HUDEP-2 (cell line): Measurements from ENCODE around the gene ZNF503.
A peak's percentile ranks its signal among the peaks of the same experiment; 100 is the strongest.

Source experiments
- DNase-seq, 76 experiments: peaks; one replicate each; lab custom pipeline; 2025; ENCODE audit not compliant: unreplicated experiment in 76 of 76; lab: John Stamatoyannopoulos, UW

ZNF503 gene

GRCh38 chr10:75431180-75432111, 29.9 kb upstream of the ZNF503 start, which contains the start of gene LRMDA:
Gene LRMDA (plus strand): TSS chr10:75431624.
- peak in 23 of 76 experiments; percentile 9 to 45 (median 21) for DNase-seq

- peak in 45 of 76 experiments; percentile 6 to 67 (median 30) for DNase-seq
Measured at GRCh38 chr10:75430000-75430763, 28.6 kb upstream of the ZNF503 start.

- DNase-seq = peak in 3 of 76 experiments; percentile 6 to 15 (median 14)
Measured at GRCh38 chr10:75429159-75429827, 27.7 kb upstream of the ZNF503 start.

DNA sequence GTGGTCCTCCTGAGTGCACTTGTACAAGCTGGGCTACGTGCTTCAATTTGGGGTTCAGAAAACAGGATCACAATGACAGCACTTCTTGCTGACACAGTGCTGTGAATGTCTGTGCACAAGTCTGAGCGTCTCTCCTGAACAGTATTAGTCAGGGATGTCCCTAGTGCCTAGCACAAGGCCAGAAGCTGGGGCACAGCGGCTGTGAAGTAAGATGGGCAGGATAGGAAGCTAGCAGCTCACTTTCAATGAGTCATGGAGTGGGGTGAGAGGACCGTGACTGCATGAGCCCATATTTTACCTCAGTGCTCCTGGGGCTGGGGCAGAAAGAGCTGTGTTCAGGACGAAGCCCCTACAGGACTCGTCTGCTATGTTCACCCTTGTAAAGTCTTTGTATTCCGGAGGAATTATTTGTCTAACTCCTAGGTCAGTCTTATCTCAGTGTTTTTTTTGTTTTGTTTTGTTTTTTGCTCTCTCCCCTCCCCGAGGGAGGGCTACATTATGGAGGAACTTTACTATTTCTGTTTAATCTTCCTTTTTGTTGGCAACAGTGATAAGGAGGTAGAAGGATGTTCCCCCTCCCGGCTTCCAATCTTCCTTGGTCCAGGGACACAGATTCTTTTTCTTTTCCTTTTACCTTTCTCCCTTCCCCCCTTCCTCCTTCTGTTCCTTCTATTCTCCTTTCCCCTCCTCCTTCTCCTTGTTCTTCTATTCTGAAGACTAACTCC, 27.0 kb upstream of the ZNF503 start:
- peak in 2 of 76 experiments; percentile 7 to 12 for DNase-seq

DNA sequence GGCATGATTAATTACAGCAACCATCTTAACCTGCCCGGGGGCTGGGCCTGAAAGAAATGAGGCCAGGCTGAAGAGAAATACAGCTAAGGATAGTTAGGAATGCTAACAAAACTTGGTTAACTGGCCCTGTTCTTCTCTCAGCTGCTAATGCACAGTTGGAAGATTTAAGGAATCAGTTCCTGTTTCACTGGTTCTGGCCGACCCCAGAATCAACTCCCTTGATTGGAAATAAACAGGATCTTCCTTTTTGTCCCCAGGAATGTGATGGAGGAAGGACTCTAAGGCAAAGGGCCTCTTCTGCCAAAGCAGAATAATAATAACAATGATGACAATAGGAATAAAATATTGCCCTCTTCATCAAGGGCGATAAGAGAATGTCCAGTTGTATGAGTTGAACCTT, 26.4 kb upstream of the ZNF503 start:
- DNase-seq = no peak

DNA sequence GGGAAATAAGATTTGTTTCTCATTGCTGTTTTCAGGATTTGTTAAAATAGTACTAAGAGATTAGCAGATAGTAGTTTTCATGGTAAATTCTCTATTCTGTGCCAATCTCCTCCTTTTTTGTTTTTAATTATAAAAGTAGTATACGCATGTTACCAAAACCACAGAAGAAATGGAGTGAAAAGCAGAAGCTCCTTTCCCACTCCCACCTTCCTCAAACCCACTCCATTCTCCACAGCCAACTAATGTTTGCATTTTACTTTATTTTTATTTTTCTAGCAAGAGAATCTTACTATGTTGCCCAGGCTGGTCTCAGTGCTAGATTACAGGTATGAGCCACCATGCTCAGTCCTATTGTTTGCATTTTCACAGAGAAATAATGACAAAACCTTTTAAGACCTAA, 25.3 kb upstream of the ZNF503 start:
- DNase-seq = no peak

GRCh38 chr10:75425291-75426079, 23.9 kb upstream of the ZNF503 start:
- DNase-seq = no peak

DNA sequence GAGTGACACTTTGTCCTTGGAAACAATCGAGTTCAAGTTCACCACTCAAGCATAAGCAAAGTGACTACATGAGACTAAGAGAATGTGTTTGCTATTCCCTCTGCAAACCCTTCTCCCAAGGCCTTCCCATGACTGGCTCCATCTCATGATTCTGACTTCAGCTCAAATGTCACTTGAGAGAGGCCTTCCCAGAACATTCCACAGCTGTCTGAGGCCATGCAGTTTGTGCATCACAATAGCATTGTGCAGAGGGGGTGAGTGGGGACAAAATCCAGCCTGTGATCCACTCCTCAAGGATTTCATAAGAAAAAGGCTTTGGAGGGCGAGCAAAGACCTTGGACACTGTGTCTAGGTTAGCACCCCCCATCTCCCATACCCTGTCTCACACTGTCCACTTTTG, 23.0 kb upstream of the ZNF503 start:
- DNase-seq = no peak

GRCh38 chr10:75422913-75423312, 21.3 kb upstream of the ZNF503 start:
- DNase-seq = no peak

GRCh38 chr10:75418712-75419111, 17.1 kb upstream of the ZNF503 start:
- DNase-seq = no peak

GRCh38 chr10:75418293-75418692, 16.7 kb upstream of the ZNF503 start:
- DNase-seq = no peak

- no peak for DNase-seq
Measured at GRCh38 chr10:75417522-75417927, 16.0 kb upstream of the ZNF503 start.

- DNase-seq = no peak
Measured at GRCh38 chr10:75414527-75414926, 13.0 kb upstream of the ZNF503 start.

- no peak for DNase-seq
Measured at GRCh38 chr10:75410132-75411005, 8.8 kb upstream of the ZNF503 start.

- peak in 22 of 76 experiments; percentile 7 to 54 (median 24) for DNase-seq
Measured at GRCh38 chr10:75408911-75409885, 7.6 kb upstream of the ZNF503 start.

DNA sequence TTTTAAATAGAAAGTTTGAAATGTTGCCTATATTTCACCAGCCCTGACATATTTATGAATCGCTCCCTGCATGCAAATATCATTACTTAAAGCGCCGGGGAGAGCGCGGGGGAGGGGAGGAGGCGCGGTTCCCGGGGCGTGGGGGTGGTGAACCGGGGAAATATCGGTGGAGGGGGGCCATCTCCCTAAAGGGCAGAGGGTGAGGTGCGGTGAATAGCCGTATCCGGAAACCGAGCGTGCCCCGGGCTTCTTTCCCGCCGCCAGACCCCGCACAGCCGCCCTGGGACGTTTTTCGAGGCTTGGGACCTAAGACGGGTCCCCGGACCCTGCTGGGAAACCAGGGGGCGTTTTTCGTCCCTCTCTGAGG, 6.9 kb upstream of the ZNF503 start:
- no peak for DNase-seq

GRCh38 chr10:75407713-75408508, 6.3 kb upstream of the ZNF503 start:
- no peak for DNase-seq
